ENCODE measurements around the gene MORN1.
A peak's percentile ranks its signal among the peaks of the same experiment; 100 is the strongest.

Gene MORN1

DNA sequence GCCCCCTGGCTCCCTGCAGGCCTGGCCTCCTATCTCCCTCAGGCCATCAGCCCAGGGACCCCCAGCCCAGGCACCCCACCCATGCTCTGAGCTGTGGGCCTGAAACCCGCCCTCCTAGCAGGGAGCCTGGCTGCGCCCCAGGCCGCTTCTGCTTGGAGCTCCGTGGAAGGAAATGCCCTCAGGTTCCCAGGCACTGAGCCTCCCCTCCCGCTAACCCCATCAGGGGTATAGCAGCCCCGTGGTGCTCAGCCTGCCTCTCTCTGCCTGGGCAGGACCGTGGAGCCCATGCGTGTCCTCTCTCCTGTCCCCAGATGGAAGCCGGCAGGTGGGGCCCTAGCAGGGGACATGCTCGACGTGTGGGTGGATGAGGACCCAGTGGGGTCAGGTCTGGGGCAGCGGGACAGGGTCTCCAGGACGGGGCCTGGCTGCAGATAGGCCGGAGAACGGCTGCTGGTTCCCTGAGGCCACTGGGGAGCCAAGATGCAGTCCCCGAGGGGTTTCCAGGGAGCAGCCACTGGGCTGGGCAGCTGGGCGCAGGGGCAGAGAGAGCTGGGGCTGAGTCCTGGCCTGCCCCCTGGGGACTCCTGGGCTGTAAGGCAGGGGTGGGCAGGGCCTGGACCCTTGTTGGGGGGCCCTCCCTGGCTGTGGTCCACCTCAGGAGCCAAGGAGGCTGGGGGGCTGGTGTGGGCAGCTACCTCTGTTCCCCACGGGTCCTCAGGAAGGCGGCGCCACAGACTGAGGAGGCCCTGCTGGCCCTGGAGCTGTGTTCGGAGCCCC, 75.5 kb downstream of the MORN1 start:
- no peak for TF ChIP-seq JUND (IDR thresholded peaks at IDR 0.05; ENCODE audit: low read depth)
- DNase-seq (ENCODE audit: low read depth in 1 of 2, low spot score in 1 of 2): no peak
- in situ Hi-C loops (cut with HindIII; ENCODE audit: low pct_unique_long_range_greater_than_20kb, low sequenced_read_pairs): no loop called here

DNA sequence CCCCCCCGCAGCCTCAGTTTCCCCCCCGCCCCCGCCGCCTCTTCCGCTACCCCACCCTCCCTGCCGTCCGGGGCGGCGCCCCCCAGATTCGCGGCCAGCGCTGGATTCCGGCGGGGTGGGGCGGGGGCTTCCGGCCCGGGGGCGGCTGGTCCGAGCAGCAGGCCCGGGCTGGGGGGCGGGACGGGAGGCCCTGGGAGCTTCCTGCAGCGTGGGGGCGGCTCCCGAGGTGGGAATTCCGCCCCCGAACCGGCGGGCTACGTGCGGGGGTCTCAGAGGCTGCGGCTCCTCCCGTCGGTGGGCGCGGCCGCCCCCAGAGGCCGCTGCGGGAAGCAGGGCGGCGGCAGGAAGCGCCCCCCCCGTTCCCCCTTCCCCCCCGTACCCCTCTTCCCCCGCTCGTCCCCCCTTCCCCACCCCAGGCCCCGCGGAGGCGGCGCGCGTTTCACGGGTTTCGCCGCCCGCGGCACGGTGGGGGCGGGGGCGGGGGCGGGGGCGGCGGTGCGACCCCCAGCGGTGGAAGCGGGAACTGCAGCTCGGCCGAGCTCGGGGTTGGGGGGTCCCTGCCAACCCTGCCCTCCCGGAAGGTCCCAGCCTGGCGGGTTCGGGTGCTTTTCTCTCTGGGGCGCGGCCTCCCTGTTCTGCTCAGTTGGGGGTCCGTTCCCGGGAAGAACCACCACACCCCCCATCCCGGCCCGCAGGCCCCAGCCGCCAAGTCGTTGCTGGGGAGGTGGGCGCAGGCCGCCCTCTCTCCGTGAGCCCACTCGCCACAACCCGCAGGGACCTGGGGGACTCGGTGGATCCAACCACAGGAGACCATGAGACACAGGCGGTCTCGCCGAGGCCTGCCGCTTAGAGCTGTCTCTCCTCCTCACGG, 76.3 kb downstream of the MORN1 start:
- in situ Hi-C loops (cut with HindIII; ENCODE audit: low pct_unique_long_range_greater_than_20kb, low sequenced_read_pairs): no loop called here
- TF ChIP-seq JUND (IDR thresholded peaks at IDR 0.05; ENCODE audit: low read depth): no peak
- DNase-seq (ENCODE audit: low read depth in 1 of 2, low spot score in 1 of 2): peak; percentile 20 to 79

- in situ Hi-C loops (cut with HindIII; ENCODE audit: low pct_unique_long_range_greater_than_20kb, low sequenced_read_pairs): no loop called here
- TF ChIP-seq JUND (IDR thresholded peaks at IDR 0.05; ENCODE audit: low read depth): no peak
- DNase-seq (ENCODE audit: low read depth in 1 of 2, low spot score in 1 of 2): peak; percentile 57 to 67
Measured at GRCh38 chr1:2314273-2314802, 77.0 kb downstream of the MORN1 start.

GRCh38 chr1:2313651-2314261, 77.6 kb downstream of the MORN1 start:
- no peak for TF ChIP-seq JUND (IDR thresholded peaks at IDR 0.05; ENCODE audit: low read depth)
- DNase-seq (ENCODE audit: low read depth in 1 of 2, low spot score in 1 of 2): no peak
- in situ Hi-C loops (cut with HindIII; ENCODE audit: low pct_unique_long_range_greater_than_20kb, low sequenced_read_pairs): no loop called here

- in situ Hi-C loops (cut with HindIII; ENCODE audit: low pct_unique_long_range_greater_than_20kb, low sequenced_read_pairs): no loop called here
- DNase-seq (ENCODE audit: low read depth in 1 of 2, low spot score in 1 of 2): no peak
- no peak for TF ChIP-seq JUND (IDR thresholded peaks at IDR 0.05; ENCODE audit: low read depth)
Measured at GRCh38 chr1:2312515-2313301, 78.6 kb downstream of the MORN1 start.

DNA sequence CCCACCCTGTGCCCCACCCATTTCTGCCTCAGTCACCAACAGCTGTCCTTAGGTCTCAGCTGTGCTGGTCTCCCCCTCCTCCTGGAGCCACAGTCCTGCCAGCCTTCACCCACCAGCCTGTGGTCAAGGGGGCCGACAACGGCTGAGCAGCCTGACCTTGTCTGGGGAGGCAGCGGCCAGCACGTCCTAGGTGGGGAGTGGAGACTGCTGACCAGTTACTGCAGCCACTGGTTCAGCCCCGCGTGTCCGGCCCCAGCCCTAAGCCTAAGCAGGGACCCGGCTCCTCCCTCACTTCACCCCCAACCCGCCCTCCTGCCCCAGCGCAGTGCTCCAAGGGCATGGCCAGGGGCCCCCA, 79.2 kb downstream of the MORN1 start:
- in situ Hi-C loops (cut with HindIII; ENCODE audit: low pct_unique_long_range_greater_than_20kb, low sequenced_read_pairs): no loop called here
- no peak for DNase-seq (ENCODE audit: low read depth in 1 of 2, low spot score in 1 of 2)
- no peak for TF ChIP-seq JUND (IDR thresholded peaks at IDR 0.05; ENCODE audit: low read depth)

GRCh38 chr1:2311184-2312032, 79.9 kb downstream of the MORN1 start:
- DNase-seq (ENCODE audit: low read depth in 1 of 2, low spot score in 1 of 2): peak; percentile 59
- in situ Hi-C loops (cut with HindIII; ENCODE audit: low pct_unique_long_range_greater_than_20kb, low sequenced_read_pairs): no loop called here

GRCh38 chr1:2310332-2311183, 80.8 kb downstream of the MORN1 start:
- DNase-seq (ENCODE audit: low read depth in 1 of 2, low spot score in 1 of 2): no peak
- no peak for TF ChIP-seq JUND (IDR thresholded peaks at IDR 0.05; ENCODE audit: low read depth)
- in situ Hi-C loops (cut with HindIII; ENCODE audit: low pct_unique_long_range_greater_than_20kb, low sequenced_read_pairs): no loop called here

More at GRCh38 chr1:2311184-2312032, 79.9 kb downstream of the MORN1 start:
- no peak for TF ChIP-seq JUND (IDR thresholded peaks at IDR 0.05; ENCODE audit: low read depth)

GRCh38 chr1:2308844-2309243, 82.5 kb downstream of the MORN1 start:
- DNase-seq (ENCODE audit: low read depth in 1 of 2, low spot score in 1 of 2): no peak
- in situ Hi-C loops (cut with HindIII; ENCODE audit: low pct_unique_long_range_greater_than_20kb, low sequenced_read_pairs): no loop called here
- TF ChIP-seq JUND (IDR thresholded peaks at IDR 0.05; ENCODE audit: low read depth): no peak

- no peak for TF ChIP-seq JUND (IDR thresholded peaks at IDR 0.05; ENCODE audit: low read depth)
- in situ Hi-C loops (cut with HindIII; ENCODE audit: low pct_unique_long_range_greater_than_20kb, low sequenced_read_pairs): no loop called here
- DNase-seq (ENCODE audit: low read depth in 1 of 2, low spot score in 1 of 2): no peak
Measured at GRCh38 chr1:2307972-2308371, 83.4 kb downstream of the MORN1 start.
